Measurements from ENCODE around the gene IRF2BP2.

Gene IRF2BP2

DNA sequence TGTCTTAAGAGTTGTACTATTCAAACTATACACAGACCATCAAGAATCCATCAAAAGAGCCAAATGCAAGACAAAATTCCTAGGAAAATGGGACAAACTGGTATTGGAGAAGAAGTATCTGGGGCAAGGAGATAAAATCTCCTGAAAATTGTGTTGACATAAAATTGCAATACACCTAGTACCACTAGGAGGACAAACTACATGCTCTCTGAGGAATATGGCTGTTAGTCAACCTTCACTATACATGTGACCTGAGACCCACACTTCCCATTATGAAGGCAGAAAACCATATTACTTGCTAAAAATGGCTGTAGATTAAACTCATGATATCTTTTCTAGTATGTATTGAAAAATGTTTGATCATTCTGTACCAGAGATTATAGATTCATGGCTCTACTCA lies 30.0 kb downstream of the IRF2BP2 start:
- peaks cover 20% of the 10 kb centered on the region for H3K4me1 Mint-ChIP-seq (ENCODE audit: low read depth)
- no peak overlapping the region for H3K27ac Mint-ChIP-seq
- H3K36me3 Mint-ChIP-seq (ENCODE audit: low read depth): no peaks in the 10 kb centered on the region
- H3K27me3 Mint-ChIP-seq (ENCODE audit: low read depth): no peaks in the 10 kb centered on the region
- no peak overlapping the region for H3K4me3 Mint-ChIP-seq
- H3K9me3 Mint-ChIP-seq: no peaks in the 10 kb centered on the region

DNA sequence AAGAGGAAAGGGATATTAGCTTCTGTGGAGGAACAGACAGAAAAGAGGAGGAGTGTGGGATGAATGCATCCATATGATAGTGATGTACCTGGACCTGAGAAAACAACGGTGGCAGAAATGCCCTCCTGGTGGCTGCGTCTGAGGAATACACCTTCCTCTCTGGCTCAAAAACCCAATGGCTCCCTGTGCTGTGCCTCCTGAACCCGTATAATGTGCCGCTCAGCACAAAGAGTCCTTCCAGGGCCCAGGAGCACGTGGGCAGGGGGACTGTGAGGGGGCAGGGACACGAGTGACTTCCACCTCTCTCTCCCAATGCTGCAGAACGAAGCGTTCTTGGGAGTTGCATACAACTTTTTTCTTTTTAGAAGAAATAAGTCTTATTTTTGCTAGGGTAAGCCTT lies 31.2 kb downstream of the IRF2BP2 start:
- H3K4me3 Mint-ChIP-seq: no peak overlapping the region
- H3K27me3 Mint-ChIP-seq (ENCODE audit: low read depth): no peaks in the 10 kb centered on the region
- H3K9me3 Mint-ChIP-seq: no peaks in the 10 kb centered on the region
- no peak overlapping the region for H3K27ac Mint-ChIP-seq
- peaks cover 16% of the 10 kb centered on the region for H3K4me1 Mint-ChIP-seq (ENCODE audit: low read depth)
- no peaks in the 10 kb centered on the region for H3K36me3 Mint-ChIP-seq (ENCODE audit: low read depth)

- no peaks in the 10 kb centered on the region for H3K27me3 Mint-ChIP-seq (ENCODE audit: low read depth)
- no peaks in the 10 kb centered on the region for H3K9me3 Mint-ChIP-seq
- no peak overlapping the region for H3K27ac Mint-ChIP-seq
- H3K4me1 Mint-ChIP-seq (ENCODE audit: low read depth): peaks cover 12% of the 10 kb centered on the region
- no peaks in the 10 kb centered on the region for H3K36me3 Mint-ChIP-seq (ENCODE audit: low read depth)
- no peak overlapping the region for H3K4me3 Mint-ChIP-seq
These were observed 31.9 kb downstream of the IRF2BP2 start for GRCh38 chr1:234578087-234578486.

DNA sequence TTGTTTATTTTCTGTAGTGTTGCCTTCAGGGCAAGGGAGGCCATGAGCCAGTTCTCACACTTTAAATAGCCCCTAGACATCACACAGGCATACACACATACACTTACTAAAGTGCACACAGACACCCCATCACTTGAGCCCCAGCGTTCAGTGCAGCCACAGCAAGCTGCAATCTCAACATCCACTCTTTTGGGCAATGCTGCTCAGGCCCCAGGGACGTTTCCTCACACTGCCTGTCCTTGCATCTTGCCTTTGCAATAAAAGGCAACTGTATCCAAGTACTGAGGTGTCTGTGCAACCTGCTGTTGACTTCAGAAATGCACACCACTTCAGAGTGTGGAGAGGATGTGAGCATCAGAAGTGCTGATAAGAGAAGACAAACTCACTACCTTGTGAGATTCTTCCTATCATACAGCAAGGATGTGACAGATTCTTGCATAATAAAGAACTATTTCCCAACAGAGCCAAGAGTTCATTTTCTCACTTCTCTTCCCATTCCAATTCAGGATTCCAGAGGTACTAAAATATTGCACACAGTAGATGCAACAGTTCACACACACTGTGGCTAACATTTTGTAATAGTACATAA lies 36.2 kb downstream of the IRF2BP2 start:
- Mint-ChIP-seq H3K27me3 (ENCODE audit: low read depth) (no peaks in the 10 kb centered on the region), H3K27ac (no peak overlapping the region), H3K4me3 (no peak overlapping the region), H3K9me3 (no peaks in the 10 kb centered on the region), H3K36me3 (ENCODE audit: low read depth) (no peaks in the 10 kb centered on the region), H3K4me1 (ENCODE audit: low read depth) (peaks cover 7% of the 10 kb centered on the region)

GRCh38 chr1:234572966-234573365 lies 37.0 kb downstream of the IRF2BP2 start:
- peaks cover under 1% of the 10 kb centered on the region for H3K27me3 Mint-ChIP-seq (ENCODE audit: low read depth)
- H3K4me1 Mint-ChIP-seq (ENCODE audit: low read depth): peaks cover 7% of the 10 kb centered on the region
- H3K9me3 Mint-ChIP-seq: no peaks in the 10 kb centered on the region
- no peak overlapping the region for H3K4me3 Mint-ChIP-seq
- H3K36me3 Mint-ChIP-seq (ENCODE audit: low read depth): no peaks in the 10 kb centered on the region
- no peak overlapping the region for H3K27ac Mint-ChIP-seq

- Mint-ChIP-seq H3K4me3 (no peak overlapping the region), H3K27ac (no peak overlapping the region), H3K4me1 (ENCODE audit: low read depth) (peaks cover 7% of the 10 kb centered on the region), H3K9me3 (no peaks in the 10 kb centered on the region), H3K36me3 (ENCODE audit: low read depth) (no peaks in the 10 kb centered on the region), H3K27me3 (ENCODE audit: low read depth) (peaks cover 4% of the 10 kb centered on the region)
These were observed 38.3 kb downstream of the IRF2BP2 start for GRCh38 chr1:234571702-234572101.

DNA sequence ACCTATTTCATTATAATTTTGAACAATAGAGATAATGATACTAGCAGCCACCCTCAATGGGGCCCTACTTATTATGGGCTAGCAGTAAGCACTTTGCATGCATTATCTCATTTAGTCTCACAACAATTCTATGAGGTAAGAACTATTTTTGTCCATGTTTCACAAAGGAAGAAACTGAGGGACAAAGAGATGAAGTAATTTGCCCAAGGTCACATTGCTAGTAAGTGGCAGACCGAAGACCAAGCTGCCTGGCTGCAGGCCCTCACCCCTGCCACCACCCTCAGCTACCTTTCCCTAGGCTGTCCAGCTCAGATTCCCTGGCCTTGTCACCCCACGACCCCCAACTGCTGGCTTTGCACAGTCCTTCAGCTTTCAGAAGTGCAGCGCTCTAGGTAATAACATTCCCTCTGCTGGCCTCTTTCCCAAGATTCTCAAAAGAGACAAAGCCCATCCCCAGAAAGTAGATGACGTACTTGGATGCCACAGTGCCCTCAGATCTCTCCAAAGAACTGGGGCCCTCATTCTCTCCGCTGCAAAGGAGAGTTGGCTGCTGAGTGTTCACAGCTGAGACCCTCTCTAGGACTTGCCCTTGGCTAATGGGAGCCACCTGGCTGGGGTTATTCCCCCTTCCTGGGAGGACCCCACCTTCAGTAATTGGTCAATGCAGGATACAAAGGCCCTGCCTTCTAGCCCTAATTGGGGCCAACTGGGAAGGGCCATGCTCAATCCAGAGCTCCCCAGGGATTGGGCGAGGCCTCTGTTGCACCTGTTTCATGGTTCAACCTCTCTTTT lies 39.5 kb downstream of the IRF2BP2 start:
- Mint-ChIP-seq H3K27me3 (ENCODE audit: low read depth) (peaks cover 4% of the 10 kb centered on the region), H3K9me3 (no peaks in the 10 kb centered on the region), H3K27ac (no peak overlapping the region), H3K4me1 (ENCODE audit: low read depth) (peaks cover 7% of the 10 kb centered on the region), H3K36me3 (ENCODE audit: low read depth) (no peaks in the 10 kb centered on the region), H3K4me3 (no peak overlapping the region)

DNA sequence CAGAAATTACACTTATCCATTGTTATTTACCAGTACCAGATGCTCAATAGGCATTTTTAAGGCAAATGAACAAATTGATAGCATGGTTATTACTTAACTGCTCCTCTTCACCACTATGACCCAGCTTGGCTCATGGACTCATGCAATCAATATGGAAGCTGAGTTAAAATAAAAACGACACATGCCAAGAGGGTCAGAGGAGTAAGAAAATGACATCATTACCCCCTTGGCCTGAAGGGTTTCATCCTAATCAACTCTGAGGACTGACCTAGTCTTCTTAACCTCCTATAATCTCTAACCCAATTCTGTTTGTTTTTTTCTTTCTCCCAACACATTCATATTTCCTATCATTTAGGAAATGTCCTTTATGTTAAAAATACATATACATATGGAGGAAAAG lies 41.6 kb downstream of the IRF2BP2 start:
- no peak overlapping the region for H3K4me3 Mint-ChIP-seq
- no peak overlapping the region for H3K27ac Mint-ChIP-seq
- no peaks in the 10 kb centered on the region for H3K36me3 Mint-ChIP-seq (ENCODE audit: low read depth)
- peaks cover 4% of the 10 kb centered on the region for H3K27me3 Mint-ChIP-seq (ENCODE audit: low read depth)
- no peaks in the 10 kb centered on the region for H3K9me3 Mint-ChIP-seq
- H3K4me1 Mint-ChIP-seq (ENCODE audit: low read depth): peaks cover 7% of the 10 kb centered on the region

DNA sequence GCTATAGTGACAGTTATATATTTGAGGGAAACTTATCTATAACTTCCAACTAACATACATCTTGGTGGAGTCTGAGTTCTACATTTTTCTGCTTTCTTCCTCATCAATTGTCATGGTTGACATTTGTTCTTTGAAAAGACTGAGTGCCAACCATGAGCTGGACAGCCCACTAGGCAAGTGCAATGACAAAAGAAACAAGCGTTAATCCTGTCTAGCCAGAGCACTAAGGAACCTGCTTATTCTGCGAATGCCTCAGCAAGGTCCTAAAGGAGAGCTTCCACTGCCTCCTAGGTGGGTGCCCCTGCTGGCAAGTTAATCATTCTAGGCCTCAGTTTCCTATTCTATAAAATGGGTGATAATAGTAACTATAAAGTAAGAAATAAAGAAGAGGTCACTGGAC lies 44.8 kb downstream of the IRF2BP2 start:
- no peak overlapping the region for H3K4me3 Mint-ChIP-seq
- no peaks in the 10 kb centered on the region for H3K9me3 Mint-ChIP-seq

GRCh38 chr1:234564035-234565029 lies 45.6 kb downstream of the IRF2BP2 start:
- Mint-ChIP-seq H3K27ac (no peak overlapping the region), H3K27me3 (ENCODE audit: low read depth) (peaks cover 4% of the 10 kb centered on the region), H3K36me3 (ENCODE audit: low read depth) (no peaks in the 10 kb centered on the region), H3K9me3 (no peaks in the 10 kb centered on the region), H3K4me1 (ENCODE audit: low read depth) (peaks cover 4% of the 10 kb centered on the region), H3K4me3 (no peak overlapping the region)

More for the DNA sequence above, 44.8 kb downstream of the IRF2BP2 start:
- peaks cover 4% of the 10 kb centered on the region for H3K27me3 Mint-ChIP-seq (ENCODE audit: low read depth)
- H3K4me1 Mint-ChIP-seq (ENCODE audit: low read depth): peaks cover 4% of the 10 kb centered on the region
- no peaks in the 10 kb centered on the region for H3K36me3 Mint-ChIP-seq (ENCODE audit: low read depth)
- no peak overlapping the region for H3K27ac Mint-ChIP-seq

- H3K27ac Mint-ChIP-seq: no peak overlapping the region
- H3K36me3 Mint-ChIP-seq (ENCODE audit: low read depth): no peaks in the 10 kb centered on the region
- no peak overlapping the region for H3K4me3 Mint-ChIP-seq
These were observed 47.6 kb downstream of the IRF2BP2 start for GRCh38 chr1:234562334-234562733.

DNA sequence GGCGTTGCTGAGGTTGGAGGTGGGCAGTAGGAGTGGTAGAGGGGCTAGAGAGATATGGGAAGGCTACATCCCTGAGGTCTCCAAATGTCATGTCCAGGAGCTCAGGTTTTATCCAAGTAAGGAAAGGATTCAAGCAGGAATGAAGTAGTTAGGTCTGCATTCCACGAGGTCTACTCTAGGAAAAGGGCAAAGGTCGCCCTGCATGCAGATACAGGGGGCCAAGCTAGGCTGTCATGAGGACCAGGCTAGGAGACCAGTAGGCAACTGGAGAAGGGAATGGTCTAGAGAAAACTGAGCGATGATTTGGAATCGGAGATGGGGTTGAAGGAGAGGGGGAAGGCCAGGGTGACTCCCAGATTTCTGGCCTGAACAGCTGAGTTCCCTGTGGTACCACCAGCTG lies 48.7 kb downstream of the IRF2BP2 start:
- no peak overlapping the region for H3K4me3 Mint-ChIP-seq
- H3K4me1 Mint-ChIP-seq (ENCODE audit: low read depth): peaks cover 6% of the 10 kb centered on the region
- no peaks in the 10 kb centered on the region for H3K27me3 Mint-ChIP-seq (ENCODE audit: low read depth)
- H3K9me3 Mint-ChIP-seq: no peaks in the 10 kb centered on the region
- H3K36me3 Mint-ChIP-seq (ENCODE audit: low read depth): no peaks in the 10 kb centered on the region
- no peak overlapping the region for H3K27ac Mint-ChIP-seq

More at GRCh38 chr1:234562334-234562733, 47.6 kb downstream of the IRF2BP2 start:
- no peaks in the 10 kb centered on the region for H3K27me3 Mint-ChIP-seq (ENCODE audit: low read depth)
- no peaks in the 10 kb centered on the region for H3K9me3 Mint-ChIP-seq
- peaks cover 6% of the 10 kb centered on the region for H3K4me1 Mint-ChIP-seq (ENCODE audit: low read depth)

GRCh38 chr1:234559902-234560676 lies 49.9 kb downstream of the IRF2BP2 start:
- Mint-ChIP-seq H3K4me3 (no peak overlapping the region), H3K9me3 (no peaks in the 10 kb centered on the region), H3K27ac (no peak overlapping the region), H3K27me3 (ENCODE audit: low read depth) (no peaks in the 10 kb centered on the region), H3K36me3 (ENCODE audit: low read depth) (no peaks in the 10 kb centered on the region), H3K4me1 (ENCODE audit: low read depth) (peaks cover 6% of the 10 kb centered on the region)

Measured in T-helper 1 cell treated with Interleukin-12 subunit alpha and Interleukin-12 subunit beta and Interleukin-4 antibody, amounts not matched to agents 30 μg/mL and 1 μg/mL, for 36 hours (primary cell).